MCF 10A (cell line): ENCODE data around the gene ABCA9. TPM values are rescaled to one million over a fixed set of nuclear protein-coding genes. Genes with fewer than 3 reads are reported as not detected.

ENCODE experiments used
- Bru-seq: library from RNA; stranded (reverse); fragments of 400-500 nt; gene quantifications from one replicate; lab custom pipeline; 2021; lab: Mats Ljungman, UMichigan
- BruChase-seq, 2 experiments: library from RNA; stranded (reverse); fragments of 400-500 nt; gene quantifications; one replicate each; lab custom pipeline; 2021; lab: Mats Ljungman, UMichigan
- BruUV-seq: library from RNA; stranded (reverse); fragments of 400-500 nt; replicated peaks from 2 replicates; lab custom pipeline; 2021; lab: Mats Ljungman, UMichigan
- CTCF ChIA-PET: fragments of 300-600 bp; sonication (Branson Sonifier 250); formaldehyde crosslinking; extraction: SDS; loops from one replicate; lab custom pipeline; 2021; ENCODE audit warnings: antibody characterized with exemption, inconsistent platforms; lab: Yijun Ruan, JAX
- POLR2A ChIA-PET: fragments of 300-600, 350-650 bp; sonication (Branson Sonifier 250); formaldehyde crosslinking; extraction: SDS; loops from one replicate; lab custom pipeline; 2020; ENCODE audit warnings: antibody characterized with exemption, inconsistent platforms; lab: Yijun Ruan, JAX
- DNase-seq: peaks from one replicate; pipeline ENCODE4 v3.0.0-alpha.2; 2018; ENCODE audit not compliant: unreplicated experiment
- H3K27ac Mint-ChIP-seq: one replicate; pipeline ENCODE4 v1.8.0; 2022; ENCODE audit warnings: mild to moderate bottlenecking, low read depth, mixed read lengths; ENCODE audit not compliant: unreplicated experiment
- H3K27me3 Mint-ChIP-seq: one replicate; pipeline ENCODE4 v1.8.0; 2022; ENCODE audit warnings: mixed read lengths; ENCODE audit not compliant: insufficient read depth, unreplicated experiment
- H3K36me3 Mint-ChIP-seq: one replicate; pipeline ENCODE4 v1.8.0; 2022; ENCODE audit warnings: mild to moderate bottlenecking, moderate library complexity, mixed read lengths; ENCODE audit not compliant: insufficient read depth, unreplicated experiment
- H3K4me1 Mint-ChIP-seq: one replicate; pipeline ENCODE4 v1.8.0; 2022; ENCODE audit warnings: mixed read lengths; ENCODE audit not compliant: insufficient read depth, unreplicated experiment
- H3K4me3 Mint-ChIP-seq: one replicate; pipeline ENCODE4 v1.8.0; 2022; ENCODE audit warnings: mild to moderate bottlenecking, moderate library complexity, mixed read lengths; ENCODE audit not compliant: unreplicated experiment
- H3K9me3 Mint-ChIP-seq: one replicate; pipeline ENCODE4 v1.8.0; 2022; ENCODE audit warnings: mixed read lengths; ENCODE audit not compliant: unreplicated experiment
- intact Hi-C: fragments of 100-400 bp; cut with micrococcal nuclease; formaldehyde crosslinking; loops from 2 replicates; pipeline ENCODE4 v1.14.1; 2022
- long read RNA-seq: library from polyadenylated mRNA; stranded (forward); transcript quantifications from one replicate; pipeline ENCODE4 v2.0.0, GENCODE V29; 2022
- total RNA-seq: library from RNA; stranded (reverse); gene quantifications from 2 replicates; pipeline ENCODE4 v1.2.3, GENCODE V29; 2022
- TF ChIP-seq, protein P1 (sequence below): fragments of 200-600 bp; IDR thresholded peaks from one replicate; pipeline ENCODE4 v1.8.0; 2022; ENCODE audit warnings: antibody characterized with exemption, mild to moderate bottlenecking; ENCODE audit not compliant: unreplicated experiment

ABCA9 gene, protein sequence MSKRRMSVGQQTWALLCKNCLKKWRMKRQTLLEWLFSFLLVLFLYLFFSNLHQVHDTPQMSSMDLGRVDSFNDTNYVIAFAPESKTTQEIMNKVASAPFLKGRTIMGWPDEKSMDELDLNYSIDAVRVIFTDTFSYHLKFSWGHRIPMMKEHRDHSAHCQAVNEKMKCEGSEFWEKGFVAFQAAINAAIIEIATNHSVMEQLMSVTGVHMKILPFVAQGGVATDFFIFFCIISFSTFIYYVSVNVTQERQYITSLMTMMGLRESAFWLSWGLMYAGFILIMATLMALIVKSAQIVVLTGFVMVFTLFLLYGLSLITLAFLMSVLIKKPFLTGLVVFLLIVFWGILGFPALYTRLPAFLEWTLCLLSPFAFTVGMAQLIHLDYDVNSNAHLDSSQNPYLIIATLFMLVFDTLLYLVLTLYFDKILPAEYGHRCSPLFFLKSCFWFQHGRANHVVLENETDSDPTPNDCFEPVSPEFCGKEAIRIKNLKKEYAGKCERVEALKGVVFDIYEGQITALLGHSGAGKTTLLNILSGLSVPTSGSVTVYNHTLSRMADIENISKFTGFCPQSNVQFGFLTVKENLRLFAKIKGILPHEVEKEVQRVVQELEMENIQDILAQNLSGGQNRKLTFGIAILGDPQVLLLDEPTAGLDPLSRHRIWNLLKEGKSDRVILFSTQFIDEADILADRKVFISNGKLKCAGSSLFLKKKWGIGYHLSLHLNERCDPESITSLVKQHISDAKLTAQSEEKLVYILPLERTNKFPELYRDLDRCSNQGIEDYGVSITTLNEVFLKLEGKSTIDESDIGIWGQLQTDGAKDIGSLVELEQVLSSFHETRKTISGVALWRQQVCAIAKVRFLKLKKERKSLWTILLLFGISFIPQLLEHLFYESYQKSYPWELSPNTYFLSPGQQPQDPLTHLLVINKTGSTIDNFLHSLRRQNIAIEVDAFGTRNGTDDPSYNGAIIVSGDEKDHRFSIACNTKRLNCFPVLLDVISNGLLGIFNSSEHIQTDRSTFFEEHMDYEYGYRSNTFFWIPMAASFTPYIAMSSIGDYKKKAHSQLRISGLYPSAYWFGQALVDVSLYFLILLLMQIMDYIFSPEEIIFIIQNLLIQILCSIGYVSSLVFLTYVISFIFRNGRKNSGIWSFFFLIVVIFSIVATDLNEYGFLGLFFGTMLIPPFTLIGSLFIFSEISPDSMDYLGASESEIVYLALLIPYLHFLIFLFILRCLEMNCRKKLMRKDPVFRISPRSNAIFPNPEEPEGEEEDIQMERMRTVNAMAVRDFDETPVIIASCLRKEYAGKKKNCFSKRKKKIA (N-terminal part only)
- total RNA-seq (4.5 and 7.8 TPM in 2 replicates), Bru-seq, nascent RNA (percentile 64 among the genes with signal in this experiment), BruChase-seq, experiment 1, labeled RNA remaining after a 6-hour chase (percentile 79 among the genes with signal in this experiment), BruChase-seq, experiment 2, labeled RNA remaining after a 2-hour chase (percentile 73 among the genes with signal in this experiment)
- long read RNA-seq: 0 reads

DNA sequence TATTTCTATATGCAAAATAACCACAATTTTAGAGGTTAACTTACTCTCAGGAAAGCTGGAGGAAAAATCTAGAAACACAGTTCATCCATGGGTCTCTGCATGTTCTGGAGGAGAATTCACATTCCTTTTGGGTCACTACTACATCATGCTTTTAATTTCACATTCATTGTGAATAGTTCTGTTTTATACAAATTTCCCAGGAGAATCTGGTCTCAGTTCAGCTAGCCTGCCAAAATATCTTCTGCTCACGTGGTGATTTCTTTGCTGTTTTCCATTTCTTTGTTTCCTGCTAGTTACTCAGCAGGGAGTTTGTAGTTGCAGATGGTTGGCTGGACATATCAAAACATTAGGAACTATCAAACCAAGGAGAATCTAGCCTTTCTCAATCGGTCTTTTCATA lies at the start of gene ABCA9:
Gene ABCA9 (minus strand): TSS at position 106 of the 400 bp plus-strand sequence. CDS start 9,801 bp downstream, outside the sequence.
- H3K4me3 Mint-ChIP-seq: no peak within 1 kb of the TSS
- intact Hi-C loops: no loop called here
- POLR2A ChIA-PET: no interaction called here
- no peak for DNase-seq
- H3K27me3 Mint-ChIP-seq: no peaks in the 10 kb centered on the region
- H3K4me1 Mint-ChIP-seq: peaks cover 17% of the 10 kb centered on the region
- no peak within 1 kb of the TSS for H3K27ac Mint-ChIP-seq
- CTCF ChIA-PET: no interaction called here
- TF ChIP-seq, protein P1, sequence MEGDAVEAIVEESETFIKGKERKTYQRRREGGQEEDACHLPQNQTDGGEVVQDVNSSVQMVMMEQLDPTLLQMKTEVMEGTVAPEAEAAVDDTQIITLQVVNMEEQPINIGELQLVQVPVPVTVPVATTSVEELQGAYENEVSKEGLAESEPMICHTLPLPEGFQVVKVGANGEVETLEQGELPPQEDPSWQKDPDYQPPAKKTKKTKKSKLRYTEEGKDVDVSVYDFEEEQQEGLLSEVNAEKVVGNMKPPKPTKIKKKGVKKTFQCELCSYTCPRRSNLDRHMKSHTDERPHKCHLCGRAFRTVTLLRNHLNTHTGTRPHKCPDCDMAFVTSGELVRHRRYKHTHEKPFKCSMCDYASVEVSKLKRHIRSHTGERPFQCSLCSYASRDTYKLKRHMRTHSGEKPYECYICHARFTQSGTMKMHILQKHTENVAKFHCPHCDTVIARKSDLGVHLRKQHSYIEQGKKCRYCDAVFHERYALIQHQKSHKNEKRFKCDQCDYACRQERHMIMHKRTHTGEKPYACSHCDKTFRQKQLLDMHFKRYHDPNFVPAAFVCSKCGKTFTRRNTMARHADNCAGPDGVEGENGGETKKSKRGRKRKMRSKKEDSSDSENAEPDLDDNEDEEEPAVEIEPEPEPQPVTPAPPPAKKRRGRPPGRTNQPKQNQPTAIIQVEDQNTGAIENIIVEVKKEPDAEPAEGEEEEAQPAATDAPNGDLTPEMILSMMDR: no peak
- H3K9me3 Mint-ChIP-seq: no peaks in the 10 kb centered on the region
- no peaks in the 10 kb centered on the region for H3K36me3 Mint-ChIP-seq
- no TSS peak for BruUV-seq

DNA sequence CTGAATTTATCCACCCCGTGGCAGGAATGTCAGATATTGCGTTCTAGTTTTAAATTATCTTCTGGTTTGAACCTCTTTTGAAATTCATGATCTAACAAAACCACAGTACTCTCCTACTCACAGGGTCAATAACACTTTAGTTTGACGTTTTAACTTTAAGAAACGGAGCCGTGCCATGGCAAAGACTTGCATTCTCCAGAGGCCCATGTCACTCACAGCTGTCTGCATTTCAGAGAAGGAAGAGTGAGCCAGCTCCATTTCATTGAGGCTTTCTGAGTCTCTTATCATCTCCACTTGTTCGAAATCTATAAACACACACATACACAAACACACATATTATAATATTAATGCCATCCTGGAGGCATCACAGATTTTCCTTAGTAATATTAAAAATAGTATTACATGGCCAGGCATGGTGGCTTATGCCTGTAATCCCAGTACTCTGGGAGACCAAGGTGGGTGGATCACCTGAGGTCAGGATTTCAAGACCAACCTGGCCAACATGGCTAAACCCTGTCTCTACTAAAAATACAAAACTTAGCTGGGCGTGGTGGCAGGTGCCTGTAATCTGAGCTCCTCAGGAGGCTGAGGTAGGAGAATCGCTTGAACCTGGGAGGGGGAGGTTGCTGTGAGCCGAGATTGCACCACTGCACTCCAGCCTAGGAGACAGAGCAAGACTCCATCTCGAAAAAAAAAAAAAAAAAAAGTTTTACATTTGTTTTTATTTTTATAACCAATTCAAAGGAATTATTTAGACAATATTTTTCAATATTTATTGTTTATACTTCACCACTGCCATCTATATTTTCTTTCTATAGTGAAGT lies 45.4 kb upstream of the ABCA9 start:
- intact Hi-C loops: no loop called here
- H3K9me3 Mint-ChIP-seq: no peaks in the 10 kb centered on the region
- no peak overlapping the region for H3K27ac Mint-ChIP-seq
- no peaks in the 10 kb centered on the region for H3K4me1 Mint-ChIP-seq
- ChIA-PET POLR2A (interaction anchor here (0.6 kb wide), 2 partner anchors 15 to 181 kb away, joined by 3 read pairs; no protein-coding TSS in a partner anchor), CTCF (interaction anchor here (0.6 kb wide), 1 partner anchor 127 kb away, joined by 3 read pairs; no protein-coding TSS in a partner anchor)
- H3K27me3 Mint-ChIP-seq: no peaks in the 10 kb centered on the region
- BruUV-seq: no TSS peak
- no peak for DNase-seq
- peaks cover 27% of the 10 kb centered on the region for H3K36me3 Mint-ChIP-seq
- H3K4me3 Mint-ChIP-seq: no peak overlapping the region
- TF ChIP-seq, protein P1: no peak

DNA sequence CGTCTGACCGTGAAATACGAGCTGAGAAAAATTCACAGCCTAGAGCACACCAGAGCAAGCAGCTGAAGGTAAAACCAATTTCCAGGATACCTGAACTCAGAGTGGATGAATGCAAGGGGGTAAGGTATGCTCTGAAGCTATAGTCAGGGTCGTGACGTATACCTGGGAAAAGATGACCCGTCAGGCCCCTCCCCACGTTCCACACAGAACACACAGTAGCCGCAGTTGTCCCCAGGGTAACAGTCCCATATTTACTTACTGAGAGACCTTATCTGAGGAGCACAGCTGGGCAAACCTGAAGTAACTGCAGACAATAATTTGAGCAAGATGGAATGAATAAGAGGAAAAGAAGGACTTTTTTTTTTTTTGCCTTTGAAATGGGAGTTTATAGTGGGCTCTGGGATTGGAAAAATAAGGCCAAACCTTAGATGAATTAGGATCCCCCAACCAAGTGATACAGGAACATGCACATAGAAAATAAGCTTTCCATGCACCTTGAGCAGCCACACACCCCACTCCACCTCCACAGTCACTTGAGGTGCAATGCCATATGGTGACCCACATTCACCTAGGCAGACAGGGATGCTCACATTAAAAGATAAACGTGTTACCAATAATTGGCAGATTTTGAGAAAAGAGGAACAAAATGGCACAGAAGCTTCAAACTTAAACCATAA lies 43.0 kb upstream of the ABCA9 start:
- Mint-ChIP-seq H3K27me3 (no peaks in the 10 kb centered on the region), H3K4me1 (no peaks in the 10 kb centered on the region), H3K36me3 (peaks cover 32% of the 10 kb centered on the region), H3K9me3 (no peaks in the 10 kb centered on the region), H3K27ac (no peak overlapping the region), H3K4me3 (no peak overlapping the region)
- POLR2A ChIA-PET: no interaction called here
- TF ChIP-seq, protein P1: no peak
- no TSS peak for BruUV-seq
- no peak for DNase-seq
- intact Hi-C loops: no loop called here
- CTCF ChIA-PET: no interaction called here
